Glutamatergic neuron (in vitro differentiated cells): ENCODE measurements around the gene BICDL2. TPM values are rescaled to one million over a fixed set of nuclear protein-coding genes. Genes with fewer than 3 reads are reported as not detected.
A peak's percentile ranks its signal among the peaks of the same experiment; 100 is the strongest.

ENCODE experiments used
- DNase-seq: peaks from one replicate; pipeline ENCODE4 v3.0.0; 2022
- H3K27ac Mint-ChIP-seq: one replicate; pipeline ENCODE4 v1.8.0; 2020; ENCODE audit warnings: mild to moderate bottlenecking, mixed read lengths, inconsistent platforms; ENCODE audit not compliant: unreplicated experiment
- H3K27me3 Mint-ChIP-seq: one replicate; pipeline ENCODE4 v1.8.0; 2020; ENCODE audit warnings: mild to moderate bottlenecking, moderate library complexity, mixed read lengths, inconsistent platforms; ENCODE audit not compliant: unreplicated experiment
- H3K36me3 Mint-ChIP-seq: one replicate; pipeline ENCODE4 v1.8.0; 2020; ENCODE audit warnings: mild to moderate bottlenecking, mixed read lengths, inconsistent platforms; ENCODE audit not compliant: unreplicated experiment
- H3K4me1 Mint-ChIP-seq: one replicate; pipeline ENCODE4 v1.8.0; 2020; ENCODE audit warnings: mild to moderate bottlenecking, low read depth, mixed read lengths, inconsistent platforms; ENCODE audit not compliant: unreplicated experiment
- H3K4me3 Mint-ChIP-seq: one replicate; pipeline ENCODE4 v1.8.0; 2020; ENCODE audit warnings: mild to moderate bottlenecking, mixed read lengths, inconsistent platforms; ENCODE audit not compliant: unreplicated experiment
- H3K9me3 Mint-ChIP-seq: one replicate; pipeline ENCODE4 v1.8.0; 2020; ENCODE audit warnings: mild to moderate bottlenecking, moderate library complexity, mixed read lengths, inconsistent platforms; ENCODE audit not compliant: unreplicated experiment
- total RNA-seq: library from RNA; stranded (reverse); fragmentation: NEBNext Ultra II Directional; extraction: Animal tissue kit (Norgen Biotek cat#: 25700); gene quantifications from one replicate; pipeline ENCODE4 v1.2.1, GENCODE V29; 2021; ENCODE audit not compliant: unreplicated experiment
- TF ChIP-seq, protein P1 (sequence below): fragments of 200-600 bp; sonication (generic); IDR thresholded peaks from one replicate; pipeline ENCODE4 v1.5.0; 2021; ENCODE audit not compliant: partially characterized antibody, unreplicated experiment

Gene BICDL2
- total RNA-seq, 1 donor from 2014 or later = not detected

DNA sequence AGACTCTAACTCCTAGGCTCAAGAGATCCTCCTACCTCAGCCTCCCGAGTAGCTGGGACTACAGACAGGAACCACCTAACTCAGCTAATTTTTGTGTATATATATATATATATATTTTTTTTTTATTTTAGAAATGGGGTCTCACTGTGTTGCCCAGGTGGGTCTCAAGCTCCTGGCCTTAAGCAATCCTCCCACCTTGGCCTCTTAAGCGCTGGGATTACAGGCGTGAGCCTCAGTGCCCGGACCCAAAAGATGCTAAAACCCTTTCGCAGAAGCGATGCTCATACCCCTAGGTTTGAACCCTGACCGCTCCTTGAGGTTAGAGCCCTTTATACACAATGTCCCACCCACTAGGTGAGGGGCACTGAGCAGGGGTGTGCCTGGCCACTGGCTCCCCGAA, 26.2 kb downstream of the BICDL2 start:
- TF ChIP-seq, protein P1, sequence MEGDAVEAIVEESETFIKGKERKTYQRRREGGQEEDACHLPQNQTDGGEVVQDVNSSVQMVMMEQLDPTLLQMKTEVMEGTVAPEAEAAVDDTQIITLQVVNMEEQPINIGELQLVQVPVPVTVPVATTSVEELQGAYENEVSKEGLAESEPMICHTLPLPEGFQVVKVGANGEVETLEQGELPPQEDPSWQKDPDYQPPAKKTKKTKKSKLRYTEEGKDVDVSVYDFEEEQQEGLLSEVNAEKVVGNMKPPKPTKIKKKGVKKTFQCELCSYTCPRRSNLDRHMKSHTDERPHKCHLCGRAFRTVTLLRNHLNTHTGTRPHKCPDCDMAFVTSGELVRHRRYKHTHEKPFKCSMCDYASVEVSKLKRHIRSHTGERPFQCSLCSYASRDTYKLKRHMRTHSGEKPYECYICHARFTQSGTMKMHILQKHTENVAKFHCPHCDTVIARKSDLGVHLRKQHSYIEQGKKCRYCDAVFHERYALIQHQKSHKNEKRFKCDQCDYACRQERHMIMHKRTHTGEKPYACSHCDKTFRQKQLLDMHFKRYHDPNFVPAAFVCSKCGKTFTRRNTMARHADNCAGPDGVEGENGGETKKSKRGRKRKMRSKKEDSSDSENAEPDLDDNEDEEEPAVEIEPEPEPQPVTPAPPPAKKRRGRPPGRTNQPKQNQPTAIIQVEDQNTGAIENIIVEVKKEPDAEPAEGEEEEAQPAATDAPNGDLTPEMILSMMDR = no peak
- peaks cover 2% of the 10 kb centered on the region for H3K4me1 Mint-ChIP-seq
- H3K9me3 Mint-ChIP-seq = peaks cover 4% of the 10 kb centered on the region
- no peak overlapping the region for H3K27ac Mint-ChIP-seq
- DNase-seq = no peak
- H3K27me3 Mint-ChIP-seq = peaks cover 20% of the 10 kb centered on the region
- H3K4me3 Mint-ChIP-seq = no peak overlapping the region
- H3K36me3 Mint-ChIP-seq = no peaks in the 10 kb centered on the region

DNA sequence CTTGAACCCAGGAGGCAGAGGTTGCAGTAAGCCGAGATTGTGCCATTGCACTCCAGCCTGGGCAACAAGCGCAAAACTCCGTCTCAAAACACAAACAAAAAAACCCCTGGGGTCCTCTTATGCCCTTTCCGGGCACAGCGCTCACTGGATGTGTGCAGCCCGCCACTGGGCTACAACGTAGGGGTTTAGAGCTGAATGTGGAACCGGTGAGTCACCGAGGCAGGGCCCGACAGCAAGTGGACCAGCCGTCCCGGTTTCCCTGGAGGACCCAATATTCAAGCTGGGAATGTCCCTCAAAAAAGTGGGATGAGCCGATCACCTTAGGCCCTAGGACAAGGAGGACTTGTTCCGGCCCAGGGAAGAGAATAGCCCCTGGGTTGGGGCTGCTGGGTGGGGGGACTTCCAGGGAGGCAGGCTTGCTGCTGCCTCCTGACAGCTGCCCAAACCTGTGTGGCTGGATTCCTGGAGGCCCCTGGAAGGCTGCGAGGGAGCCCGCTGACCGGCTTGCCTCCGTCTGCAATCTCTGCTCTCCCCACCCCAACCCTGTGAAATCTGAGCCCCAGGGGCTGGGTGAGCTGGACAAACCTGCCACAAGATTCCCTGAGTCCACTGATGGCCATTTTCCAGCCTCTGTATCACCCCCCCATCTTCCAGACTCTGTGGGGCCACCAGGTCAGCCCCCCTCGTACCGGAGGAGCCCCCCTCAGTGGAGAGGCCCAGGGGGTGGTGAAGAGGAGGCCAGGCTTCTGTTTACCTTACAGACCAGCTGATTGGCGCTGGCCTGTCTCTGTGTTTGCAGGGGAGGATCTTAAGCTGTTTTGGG, 27.0 kb downstream of the BICDL2 start:
- no peak overlapping the region for H3K4me3 Mint-ChIP-seq
- no peak overlapping the region for H3K27ac Mint-ChIP-seq
- peak; percentile 27 for DNase-seq
- no peaks in the 10 kb centered on the region for H3K36me3 Mint-ChIP-seq
- H3K4me1 Mint-ChIP-seq = peaks cover 2% of the 10 kb centered on the region
- peaks cover 4% of the 10 kb centered on the region for H3K9me3 Mint-ChIP-seq
- TF ChIP-seq, protein P1 = no peak
- H3K27me3 Mint-ChIP-seq = peaks cover 22% of the 10 kb centered on the region

DNA sequence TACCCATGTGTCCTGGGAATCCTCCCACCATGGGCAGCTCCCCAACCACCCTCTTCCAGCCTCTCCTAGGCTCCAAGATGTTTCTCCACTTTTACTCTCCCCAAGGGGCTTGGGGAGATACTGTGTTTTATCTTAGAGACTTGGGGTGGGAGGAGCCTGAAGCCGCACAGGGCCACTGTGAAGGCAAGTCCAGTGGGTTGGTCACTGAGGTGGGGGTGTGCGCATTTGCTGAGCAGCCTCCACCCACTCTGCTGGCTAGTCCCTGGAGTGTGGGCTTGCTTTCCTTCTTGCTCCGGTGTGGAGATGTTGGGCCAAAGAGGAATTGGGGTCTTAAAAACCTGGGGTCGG, 28.1 kb downstream of the BICDL2 start:
- DNase-seq = no peak
- peaks cover 2% of the 10 kb centered on the region for H3K4me1 Mint-ChIP-seq
- H3K27me3 Mint-ChIP-seq = peaks cover 16% of the 10 kb centered on the region
- H3K27ac Mint-ChIP-seq = no peak overlapping the region
- H3K9me3 Mint-ChIP-seq = peaks cover 4% of the 10 kb centered on the region
- H3K4me3 Mint-ChIP-seq = no peak overlapping the region
- TF ChIP-seq, protein P1 = no peak
- H3K36me3 Mint-ChIP-seq = no peaks in the 10 kb centered on the region

- peaks cover 11% of the 10 kb centered on the region for H3K27me3 Mint-ChIP-seq
- no peak for DNase-seq
- TF ChIP-seq, protein P1 = no peak
- peaks cover 2% of the 10 kb centered on the region for H3K4me1 Mint-ChIP-seq
- H3K27ac Mint-ChIP-seq = no peak overlapping the region
- H3K4me3 Mint-ChIP-seq = no peak overlapping the region
- H3K9me3 Mint-ChIP-seq = peaks cover 4% of the 10 kb centered on the region
- no peaks in the 10 kb centered on the region for H3K36me3 Mint-ChIP-seq
Observed at GRCh38 chr16:3007957-3008689, 28.6 kb downstream of the BICDL2 start.
